ENCODE results near the gene CNDP2.

Gene CNDP2

DNA sequence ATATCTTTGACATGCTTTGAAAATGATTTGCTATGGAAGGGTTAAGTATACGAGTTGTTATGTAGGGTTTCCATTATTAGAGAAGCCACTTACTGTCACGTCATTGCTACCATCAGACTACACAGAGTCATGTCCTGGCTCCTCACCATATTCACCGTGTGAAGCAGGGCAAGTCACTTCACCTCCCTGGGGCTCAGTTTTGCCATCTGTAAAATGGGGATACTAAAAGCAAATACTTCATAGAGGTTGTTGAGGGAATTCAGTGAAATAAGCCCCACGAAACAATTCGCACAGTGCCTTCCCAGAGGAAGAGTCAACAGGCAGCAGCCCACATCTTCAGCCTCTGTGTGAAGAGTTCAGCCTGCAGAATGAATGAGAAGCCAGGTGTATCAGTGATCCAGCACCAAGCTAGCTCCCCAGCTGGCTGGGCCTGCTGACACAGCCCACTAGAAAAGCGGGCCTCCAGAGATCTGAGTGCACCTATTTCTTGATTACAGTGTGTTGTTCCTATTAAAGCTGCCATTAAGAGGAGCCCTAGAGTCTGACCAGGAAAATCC lies 42.4 kb upstream of the CNDP2 start:
- no peak for TF ChIP-seq ZFX (IDR thresholded peaks at IDR 0.05)
- TF ChIP-seq, protein P1, sequence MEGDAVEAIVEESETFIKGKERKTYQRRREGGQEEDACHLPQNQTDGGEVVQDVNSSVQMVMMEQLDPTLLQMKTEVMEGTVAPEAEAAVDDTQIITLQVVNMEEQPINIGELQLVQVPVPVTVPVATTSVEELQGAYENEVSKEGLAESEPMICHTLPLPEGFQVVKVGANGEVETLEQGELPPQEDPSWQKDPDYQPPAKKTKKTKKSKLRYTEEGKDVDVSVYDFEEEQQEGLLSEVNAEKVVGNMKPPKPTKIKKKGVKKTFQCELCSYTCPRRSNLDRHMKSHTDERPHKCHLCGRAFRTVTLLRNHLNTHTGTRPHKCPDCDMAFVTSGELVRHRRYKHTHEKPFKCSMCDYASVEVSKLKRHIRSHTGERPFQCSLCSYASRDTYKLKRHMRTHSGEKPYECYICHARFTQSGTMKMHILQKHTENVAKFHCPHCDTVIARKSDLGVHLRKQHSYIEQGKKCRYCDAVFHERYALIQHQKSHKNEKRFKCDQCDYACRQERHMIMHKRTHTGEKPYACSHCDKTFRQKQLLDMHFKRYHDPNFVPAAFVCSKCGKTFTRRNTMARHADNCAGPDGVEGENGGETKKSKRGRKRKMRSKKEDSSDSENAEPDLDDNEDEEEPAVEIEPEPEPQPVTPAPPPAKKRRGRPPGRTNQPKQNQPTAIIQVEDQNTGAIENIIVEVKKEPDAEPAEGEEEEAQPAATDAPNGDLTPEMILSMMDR (conservative IDR thresholded peaks at IDR 0.05) = no peak
- no peak overlapping the region for H3K27ac ChIP-seq

DNA sequence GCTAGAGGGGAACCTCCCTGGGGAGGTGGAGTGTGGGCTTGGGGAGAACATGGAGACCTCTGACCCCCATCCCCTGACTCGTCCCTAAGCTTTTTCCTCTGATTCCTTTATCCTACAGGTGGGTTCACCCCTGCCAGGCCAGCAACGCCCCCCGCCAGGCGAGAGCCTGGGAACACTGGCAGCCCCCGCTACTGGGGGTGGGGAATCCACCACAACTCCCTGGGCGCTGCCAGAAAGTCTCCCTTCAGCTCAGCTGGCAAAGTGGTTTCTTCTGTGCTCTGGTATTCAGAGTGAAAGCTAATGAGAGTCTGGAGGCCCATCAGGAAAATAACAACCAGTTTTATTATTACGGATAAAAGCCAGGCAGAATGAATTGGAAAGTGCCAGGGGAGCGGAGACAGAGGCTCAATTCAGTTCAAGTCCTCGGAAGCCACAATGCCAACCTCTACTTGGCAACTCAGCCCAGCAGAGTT lies 41.8 kb upstream of the CNDP2 start:
- TF ChIP-seq, protein P1 (conservative IDR thresholded peaks at IDR 0.05) = no peak
- TF ChIP-seq ZFX (IDR thresholded peaks at IDR 0.05) = no peak
- no peak overlapping the region for H3K27ac ChIP-seq

DNA sequence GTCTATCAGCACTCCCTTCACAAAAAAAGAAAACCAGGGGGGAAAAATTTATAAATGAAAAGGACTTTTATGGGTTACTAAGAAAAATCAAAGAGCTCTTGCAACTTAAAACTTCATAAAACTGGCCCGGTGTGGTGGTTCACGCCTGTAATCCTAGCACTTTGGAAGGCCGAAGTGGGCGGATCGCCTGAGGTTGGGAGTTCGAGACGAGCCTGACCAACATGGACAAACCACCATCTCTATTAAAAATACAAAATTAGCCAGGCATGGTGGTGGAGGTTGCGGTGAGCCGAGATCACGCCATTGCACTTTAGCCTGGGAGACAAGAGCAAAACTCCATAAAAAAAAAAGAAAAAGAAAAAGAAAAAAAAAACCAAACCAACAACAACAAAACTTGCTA lies 40.8 kb upstream of the CNDP2 start:
- TF ChIP-seq ZFX (IDR thresholded peaks at IDR 0.05) = no peak
- TF ChIP-seq, protein P1 (conservative IDR thresholded peaks at IDR 0.05) = no peak
- no peak overlapping the region for H3K27ac ChIP-seq

DNA sequence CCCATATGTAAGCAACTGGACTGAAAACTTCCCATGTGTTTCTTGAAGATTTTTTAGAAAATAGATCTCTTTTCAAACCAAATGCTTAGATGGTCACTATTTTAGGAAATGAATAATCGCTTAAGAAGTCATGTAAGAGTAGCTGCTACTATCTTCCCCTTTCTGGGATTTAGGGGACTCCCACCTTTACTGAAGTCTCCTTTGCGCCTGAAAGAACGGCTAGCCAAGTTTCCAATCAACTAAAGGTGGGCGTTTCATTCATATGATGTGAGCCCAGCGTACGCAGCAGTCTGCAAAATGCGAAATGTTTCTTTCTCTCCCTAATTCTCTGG lies 40.2 kb upstream of the CNDP2 start:
- H3K27ac ChIP-seq = no peak overlapping the region

DNA sequence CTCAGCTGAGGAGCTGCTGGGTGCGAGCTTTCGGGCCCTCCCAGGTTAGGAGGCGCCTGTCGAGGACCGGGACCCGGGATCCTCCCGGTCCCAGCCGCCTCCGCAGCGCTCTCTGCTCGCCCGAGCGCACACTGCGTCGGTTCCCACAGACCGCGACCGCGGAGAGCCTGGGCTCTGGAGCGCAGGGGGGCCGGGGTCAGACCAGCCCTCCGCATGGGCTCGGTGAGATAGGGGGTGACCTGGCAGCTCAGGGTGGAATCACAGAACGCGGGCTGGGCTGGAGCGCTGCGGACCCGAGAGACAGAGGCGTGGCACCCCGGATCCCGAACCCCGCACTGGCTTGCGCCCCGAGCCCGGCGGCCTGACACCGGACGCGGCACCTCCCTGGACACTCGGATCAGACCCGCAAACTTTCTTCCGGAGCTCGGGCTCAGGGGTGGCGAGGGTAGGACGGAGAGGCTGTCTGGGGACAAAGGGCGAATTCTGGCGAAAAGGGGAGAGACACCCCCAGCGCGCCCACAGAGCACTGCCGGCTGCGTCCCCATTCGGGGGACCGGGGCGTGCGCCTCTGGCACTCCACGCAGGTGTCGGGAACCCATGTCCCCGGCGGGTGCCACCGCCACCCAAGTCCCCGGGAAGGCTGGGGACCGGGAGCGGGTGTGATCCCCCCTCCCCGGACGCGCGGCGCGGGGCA lies 39.7 kb upstream of the CNDP2 start:
- TF ChIP-seq, protein P1 (conservative IDR thresholded peaks at IDR 0.05) = no peak
- no peak for TF ChIP-seq ZFX (IDR thresholded peaks at IDR 0.05)

More for the DNA sequence above, 40.2 kb upstream of the CNDP2 start:
- TF ChIP-seq, protein P1 (conservative IDR thresholded peaks at IDR 0.05) = no peak
- TF ChIP-seq ZFX (IDR thresholded peaks at IDR 0.05) = no peak

DNA sequence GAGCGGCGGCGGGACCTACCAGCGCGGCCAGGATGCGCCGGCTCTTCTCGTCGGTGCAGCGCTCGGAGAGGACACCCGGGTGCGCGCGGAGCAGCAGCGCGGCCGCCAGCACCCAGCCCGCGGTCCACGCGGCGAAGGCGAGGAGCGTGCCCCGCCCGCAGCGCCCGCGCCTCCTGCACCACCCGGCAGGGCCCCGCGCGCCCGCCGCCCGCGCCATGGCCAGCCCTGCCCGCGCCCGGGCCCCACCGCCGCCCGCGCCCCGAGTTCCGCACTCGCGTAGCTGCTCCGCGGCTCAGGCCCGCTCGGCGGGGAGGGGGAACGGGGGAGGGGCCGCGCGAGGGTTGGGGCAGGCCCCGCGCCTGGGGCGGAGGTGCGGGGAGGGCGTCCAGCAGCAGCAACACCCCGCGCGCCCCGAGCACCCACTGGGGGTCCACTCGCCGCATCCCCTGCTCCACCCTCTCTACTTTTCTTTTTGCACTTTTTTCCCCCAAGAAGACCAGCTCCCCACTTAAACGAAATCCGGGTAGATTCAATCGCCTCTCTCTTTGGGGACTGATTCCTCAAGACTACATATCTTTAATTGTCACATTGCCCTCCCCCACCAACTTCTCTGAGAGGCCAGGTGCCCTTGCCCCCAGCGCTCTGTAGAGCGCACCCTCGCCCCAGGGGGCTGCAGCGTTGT lies 39.0 kb upstream of the CNDP2 start, which contains the start of gene DIPK1C:
DIPK1C (minus strand) TSS at position 266 of the 682 bp plus-strand sequence; CDS start at position 217, 49 bp downstream.
- TF ChIP-seq, protein P1 (conservative IDR thresholded peaks at IDR 0.05) = no peak
- no peak for TF ChIP-seq ZFX (IDR thresholded peaks at IDR 0.05)
- no peak within 1 kb of the TSS for H3K27ac ChIP-seq

More for the DNA sequence above, 39.7 kb upstream of the CNDP2 start:
- no peak overlapping the region for H3K27ac ChIP-seq

All from C4-2B (cell line).